IMR-90 (cell line): Measurements from ENCODE around the gene PPP1R14C. TPM values are rescaled to one million over a fixed set of nuclear protein-coding genes. Genes with fewer than 3 reads are reported as not detected.

Experiments
- ATAC-seq: fragments of 200-7000 bp; cut with Tn5 transposase; 2 replicates; pipeline ENCODE4 v1.9.1; 2020; ENCODE audit warnings: low read depth, mild to moderate bottlenecking, moderate library complexity
- BruUV-seq: library from RNA; stranded (reverse); fragments of 400-500 nt; replicated peaks from 2 replicates; lab custom pipeline; 2021; lab: Mats Ljungman, UMichigan
- CTCF ChIA-PET: fragments of 300-600 bp; formaldehyde crosslinking; extraction: SDS; loops from one replicate; lab custom pipeline; 2021; ENCODE audit warnings: antibody characterized with exemption; lab: Yijun Ruan, JAX
- POLR2A ChIA-PET: fragments of 300-600 bp; sonication (Branson Sonifier 250); formaldehyde crosslinking; loops from one replicate; lab custom pipeline; 2022; ENCODE audit warnings: antibody characterized with exemption; ENCODE audit not compliant: unreplicated experiment; lab: Charles Lee
- DNase-seq: peaks from one replicate; pipeline ENCODE4 v3.0.0; 2013
- H2AFZ ChIP-seq: replicated peaks from 2 replicates; pipeline ENCODE3; 2013; ENCODE audit warnings: low read length, mild to moderate bottlenecking; ENCODE audit not compliant: poor library complexity
- H2AK5ac ChIP-seq: 2 replicates; pipeline ENCODE4 v1.6.1; 2013; ENCODE audit warnings: low read depth, low read length, inconsistent platforms
- H2AK9ac ChIP-seq: replicated peaks from 2 replicates; pipeline ENCODE3; 2013; ENCODE audit warnings: mild to moderate bottlenecking, low read depth, low read length, moderate library complexity; ENCODE audit not compliant: poor library complexity
- H2BK120ac ChIP-seq: 2 replicates; pipeline ENCODE4 v1.6.1; 2013; ENCODE audit warnings: low read depth, low read length, inconsistent platforms
- H2BK15ac ChIP-seq: 3 replicates; pipeline ENCODE4 v1.6.1; 2013; ENCODE audit warnings: low read depth, low read length, inconsistent platforms
- H2BK20ac ChIP-seq: 2 replicates; pipeline ENCODE4 v1.6.1; 2013; ENCODE audit warnings: low read depth, mild to moderate bottlenecking, inconsistent platforms, low read length, moderate library complexity
- H2BK5ac ChIP-seq: 2 replicates; pipeline ENCODE4 v1.6.1; 2013; ENCODE audit warnings: mild to moderate bottlenecking, low read depth, low read length, inconsistent platforms; ENCODE audit not compliant: poor library complexity, severe bottlenecking
- H3K14ac ChIP-seq: replicated peaks from 2 replicates; pipeline ENCODE4 v1.6.1; 2013; ENCODE audit warnings: low read depth, low read length, inconsistent platforms
- H3K18ac ChIP-seq: 2 replicates; pipeline ENCODE4 v1.6.1; 2013; ENCODE audit warnings: low read depth, low read length, control low read depth
- H3K23ac ChIP-seq: 2 replicates; pipeline ENCODE4 v1.6.1; 2013; ENCODE audit warnings: low read depth, low read length, inconsistent platforms
- H3K27ac ChIP-seq: 2 replicates; pipeline ENCODE4 v1.5.1; 2013; ENCODE audit warnings: mild to moderate bottlenecking, control low read depth, low read length; ENCODE audit not compliant: insufficient read depth
- H3K27me3 ChIP-seq: 2 replicates; pipeline ENCODE4 v1.6.1; 2013; ENCODE audit warnings: low read length; ENCODE audit not compliant: control insufficient read depth, insufficient read depth
- H3K36me3 ChIP-seq: 2 replicates; pipeline ENCODE4 v1.6.1; 2013; ENCODE audit warnings: low read length, mixed read lengths; ENCODE audit not compliant: control insufficient read depth, insufficient read depth
- H3K4ac ChIP-seq: 2 replicates; pipeline ENCODE4 v1.6.1; 2013; ENCODE audit warnings: low read depth, low read length, inconsistent platforms
- H3K4me1 ChIP-seq: 2 replicates; pipeline ENCODE4 v1.6.1; 2013; ENCODE audit warnings: low read length, mixed read lengths; ENCODE audit not compliant: control insufficient read depth, insufficient read depth
- H3K4me2 ChIP-seq: 2 replicates; pipeline ENCODE4 v1.6.1; 2013; ENCODE audit warnings: low read depth, mild to moderate bottlenecking, control low read depth, low read length, moderate library complexity
- H3K4me3 ChIP-seq: 2 replicates; pipeline ENCODE4 v1.5.1; 2013; ENCODE audit warnings: low read depth, mild to moderate bottlenecking, control low read depth, low read length, moderate library complexity; ENCODE audit not compliant: insufficient read depth
- H3K56ac ChIP-seq: 2 replicates; pipeline ENCODE4 v1.6.1; 2013; ENCODE audit warnings: low read length, inconsistent platforms; ENCODE audit not compliant: insufficient read depth; ENCODE audit errors: extremely low read depth
- H3K79me1 ChIP-seq, 2 experiments: 2 replicates each; pipeline ENCODE4 v1.6.1; 2013; ENCODE audit warnings: low read length in 2 of 2, inconsistent platforms in 1 of 2, low read depth in 1 of 2
- H3K9ac ChIP-seq: 2 replicates; pipeline ENCODE4 v1.6.1; 2013; ENCODE audit warnings: low read depth, low read length, control low read depth
- H3K9me1 ChIP-seq: 2 replicates; pipeline ENCODE4 v1.6.1; 2013; ENCODE audit warnings: low read length, inconsistent platforms; ENCODE audit not compliant: insufficient read depth
- H3K9me3 ChIP-seq: 2 replicates; pipeline ENCODE4 v1.6.1; 2013; ENCODE audit warnings: low read length; ENCODE audit not compliant: control insufficient read depth, insufficient read depth
- H4K20me1 ChIP-seq: 2 replicates; pipeline ENCODE4 v1.6.1; 2013; ENCODE audit warnings: low read length, inconsistent platforms; ENCODE audit not compliant: insufficient read depth
- H4K5ac ChIP-seq: 2 replicates; pipeline ENCODE4 v1.6.1; 2013; ENCODE audit warnings: mild to moderate bottlenecking, low read depth, low read length, control low read depth
- H4K8ac ChIP-seq, 2 experiments: 2 replicates each; pipeline ENCODE4 v1.6.1; 2013; ENCODE audit warnings: low read depth in 2 of 2, low read length in 2 of 2, control low read depth in 1 of 2, inconsistent platforms in 1 of 2
- H4K91ac ChIP-seq: 2 replicates; pipeline ENCODE4 v1.6.1; 2013; ENCODE audit warnings: low read depth, low read length, inconsistent platforms; ENCODE audit not compliant: insufficient read depth
- CEBPB ChIP-seq: IDR thresholded peaks from 2 replicates; pipeline ENCODE4 v1.6.1; 2012; ENCODE audit warnings: low read depth, low read length, improper control_type of control experiment
- CTCF ChIP-seq: conservative IDR thresholded peaks from 2 replicates; pipeline ENCODE4 v1.5.1; 2012; ENCODE audit warnings: mild to moderate bottlenecking, low read depth, low read length, improper control_type of control experiment
- MAFK ChIP-seq: IDR thresholded peaks from 2 replicates; pipeline ENCODE4 v1.6.1; 2012; ENCODE audit warnings: low read depth, low read length, improper control_type of control experiment
- MXI1 ChIP-seq: IDR thresholded peaks from 2 replicates; pipeline ENCODE4 v1.6.1; 2012; ENCODE audit warnings: low read depth, mild to moderate bottlenecking, low read length, moderate library complexity, borderline replicate concordance
- POLR2A ChIP-seq: IDR thresholded peaks from 2 replicates; pipeline ENCODE4 v1.6.1; 2012; ENCODE audit warnings: mild to moderate bottlenecking, low read depth, low read length
- RFX5 ChIP-seq: IDR thresholded peaks from 2 replicates; pipeline ENCODE4 v1.8.0; 2012; ENCODE audit warnings: low read depth, mild to moderate bottlenecking, low read length, moderate library complexity
- SMC3 ChIP-seq: fragments of 150-350 bp; IDR thresholded peaks from 2 replicates; pipeline ENCODE4 v1.6.1; 2016; ENCODE audit warnings: low read depth, mild to moderate bottlenecking, antibody characterized with exemption, low read length, moderate library complexity
- USF2 ChIP-seq: fragments of 150-350 bp; IDR thresholded peaks from 2 replicates; pipeline ENCODE4 v1.6.1; 2017; ENCODE audit warnings: mild to moderate bottlenecking, antibody characterized with exemption, low read length, low read depth
- WGBS, 2 experiments: methylation state at CpG; one replicate each; pipeline versions ENCODE4 v1.1.5 to v1.1.7; 2013; ENCODE audit warnings: missing lambda C conversion rate in 2 of 2; ENCODE audit not compliant: insufficient read length in 1 of 2; ENCODE audit errors: extremely low coverage in 2 of 2; 5-methylcytosine and 5-hydroxymethylcytosine counted together
- dilution Hi-C: fragments of 300-500 bp; cut with HindIII; formaldehyde crosslinking; loops from one replicate; pipeline ENCODE4 v1.14.3; 2018; ENCODE audit warnings: low sequenced_read_pairs; ENCODE audit not compliant: unreplicated experiment
- in situ Hi-C: fragments of 300-500 bp; cut with MboI; formaldehyde crosslinking; loops from 3 replicates; pipeline ENCODE4 v1.14.3; 2019; ENCODE audit warnings: low sequenced_read_pairs, inconsistent platforms, mixed read lengths
- intact Hi-C: fragments of 100-400 bp; cut with micrococcal nuclease; formaldehyde crosslinking; loops from 2 replicates; pipeline ENCODE4 v1.10.0; 2022
- polyA plus RNA-seq, 3 experiments: library from polyadenylated mRNA; depleted of rRNA; stranded (reverse); fragments of >200 nt; gene quantifications; 2 replicates each; pipeline ENCODE4 v1.2.3, GENCODE V29; 2012; ENCODE audit warnings: low replicate concordance in 1 of 3
- total RNA-seq: library from RNA; depleted of rRNA; stranded (reverse); fragments of >200 nt; gene quantifications from 2 replicates; pipeline ENCODE4 v1.2.3, GENCODE V29; 2012

PPP1R14C gene
- total and polyA plus RNA-seq, 2 of the 4 experiments (the other 2 are of a cell fraction), result not detected

- Histone ChIP-seq H3K27me3 (no peaks in the 10 kb centered on the region; the same call in 1 of the 2 replicates), H3K14ac (no peak overlapping the region), H3K23ac (no peak overlapping the region), H2BK120ac (no peak overlapping the region), H2AFZ (no peak overlapping the region), H3K27ac (no peak overlapping the region), H3K36me3 (no peaks in the 10 kb centered on the region), H4K91ac (no peak overlapping the region), H3K4me1 (peaks cover 10% of the 10 kb centered on the region), H3K56ac (no peak overlapping the region), H3K4ac (no peak overlapping the region), H2BK20ac (no peak overlapping the region), H2BK15ac (no peak overlapping the region), H4K8ac (no peak overlapping the region), H2AK9ac (no peak overlapping the region), H3K79me1 (no peaks in the 10 kb centered on the region), H3K18ac (no peak overlapping the region), H3K4me2 (no peak overlapping the region), H2AK5ac (no peak overlapping the region), H4K20me1 (no peaks in the 10 kb centered on the region), H3K4me3 (no peak overlapping the region), H3K9ac (no peak overlapping the region), H3K9me3 (no peaks in the 10 kb centered on the region), H3K9me1 (peaks cover 10% of the 10 kb centered on the region), H2BK5ac (no peak overlapping the region), H4K5ac (no peak overlapping the region)
- no CpG with 5 or more reads among the region's 6 CpGs for WGBS, 2 experiments
- in situ Hi-C loops, result no loop called here
- no peak for TF ChIP-seq RFX5
- TF ChIP-seq MAFK, result no peak
- no peak for TF ChIP-seq SMC3
- TF ChIP-seq CEBPB, result no peak
- no peak for TF ChIP-seq POLR2A
- TF ChIP-seq CTCF, result no peak
- TF ChIP-seq USF2, result no peak
- TF ChIP-seq MXI1, result no peak
- BruUV-seq, result no TSS peak
- DNase-seq, result no peak
- no peak for ATAC-seq
- CTCF ChIA-PET, result no interaction called here
- POLR2A ChIA-PET, result no interaction called here
- dilution Hi-C loops, result no loop called here
- intact Hi-C loops, result no loop called here
Measured at GRCh38 chr6:150271501-150272263, 128.8 kb downstream of the PPP1R14C start.
